ENCODE measurements around the gene POLR2L.

POLR2L gene

GRCh38 chr11:854601-855329, 12.4 kb upstream of the POLR2L start:
- no peak for DNase-seq (ENCODE audit: low read depth in 3 of 3)

GRCh38 chr11:853682-854448, 11.5 kb upstream of the POLR2L start:
- DNase-seq (ENCODE audit: low read depth in 3 of 3) = no peak

- DNase-seq (ENCODE audit: low read depth in 3 of 3) = no peak
Measured at GRCh38 chr11:852762-853161, 10.4 kb upstream of the POLR2L start.

GRCh38 chr11:850775-851763, 8.7 kb upstream of the POLR2L start:
- DNase-seq (ENCODE audit: low read depth in 3 of 3) = no peak

GRCh38 chr11:849951-850774, 7.8 kb upstream of the POLR2L start:
- no peak for DNase-seq (ENCODE audit: low read depth in 3 of 3)

- no peak for DNase-seq (ENCODE audit: low read depth in 3 of 3)
Measured at GRCh38 chr11:849104-849824, 6.9 kb upstream of the POLR2L start.

GRCh38 chr11:848380-848931, 6.1 kb upstream of the POLR2L start:
- peak; percentile 39 to 50 (median 40) for DNase-seq (ENCODE audit: low read depth in 3 of 3)

GRCh38 chr11:847876-848275, 5.5 kb upstream of the POLR2L start:
- no peak for DNase-seq (ENCODE audit: low read depth in 3 of 3)

- no peak for DNase-seq (ENCODE audit: low read depth in 3 of 3)
Measured at GRCh38 chr11:846496-847098, 4.3 kb upstream of the POLR2L start.

GRCh38 chr11:845872-846495, 3.7 kb upstream of the POLR2L start:
- no peak for DNase-seq (ENCODE audit: low read depth in 3 of 3)

- no peak for DNase-seq (ENCODE audit: low read depth in 3 of 3)
Measured at GRCh38 chr11:844693-845644, 2.6 kb upstream of the POLR2L start.

GRCh38 chr11:843818-844692, 1.7 kb upstream of the POLR2L start:
- DNase-seq (ENCODE audit: low read depth in 3 of 3) = no peak

- DNase-seq (ENCODE audit: low read depth in 3 of 3) = no peak
Measured at GRCh38 chr11:843086-843734, 881 bp upstream of the POLR2L start.

- DNase-seq (ENCODE audit: low read depth in 3 of 3) = no peak
Measured at GRCh38 chr11:841981-842369, 354 bp downstream of the POLR2L start.

- no peak for DNase-seq (ENCODE audit: low read depth in 3 of 3)
Measured at GRCh38 chr11:839875-840617, 2.3 kb downstream of the POLR2L start.

GRCh38 chr11:839280-839623, 3.1 kb downstream of the POLR2L start:
- no peak for DNase-seq (ENCODE audit: low read depth in 3 of 3)

Data from stimulated activated CD4-positive, alpha-beta T cell treated with anti-CD3 and anti-CD28 coated beads, TNF-alpha, amount 100 ng/mL, for 4 hours (primary cell).